Naive B cell (primary cell): ENCODE results near the gene FANCE. TPM values are rescaled to one million over a fixed set of nuclear protein-coding genes. Genes with fewer than 3 reads are reported as not detected.
A peak's percentile ranks its signal among the peaks of the same experiment; 100 is the strongest.
"Not testable (repeated sequence)": the region's sequence is repeated elsewhere in the genome, so short reads cannot be mapped to it uniquely, and the experiment has no call there.

ENCODE experiments used
- ATAC-seq, 2 donors: fragments of 150-1000 bp; cut with Tn5 transposase; 2 replicates each; pipeline ENCODE4 v1.10.0; 2021; ENCODE audit warnings: low read depth in 2 of 2, mild to moderate bottlenecking in 2 of 2, moderate library complexity in 2 of 2
- DNase-seq: peaks from one replicate; pipeline ENCODE4 v3.0.0; 2022
- H3K27ac Mint-ChIP-seq, 6 donors: one replicate each; pipeline ENCODE4 v1.8.0; 2020 to 2022; ENCODE audit warnings: mild to moderate bottlenecking in 6 of 6, mixed read lengths in 6 of 6, moderate library complexity in 5 of 6, inconsistent platforms in 2 of 6
- H3K27me3 Mint-ChIP-seq, 3 donors: one replicate each; pipeline ENCODE4 v1.8.0; 2021 to 2022; ENCODE audit warnings: mixed read lengths in 3 of 3, mild to moderate bottlenecking in 1 of 3
- H3K36me3 Mint-ChIP-seq, 2 donors: one replicate each; pipeline ENCODE4 v1.8.0; 2020 to 2022; ENCODE audit warnings: mixed read lengths in 2 of 2, inconsistent platforms in 1 of 2, mild to moderate bottlenecking in 1 of 2
- H3K4me1 Mint-ChIP-seq, 3 donors: one replicate each; pipeline ENCODE4 v1.8.0; 2020 to 2022; ENCODE audit warnings: mixed read lengths in 3 of 3, inconsistent platforms in 1 of 3, mild to moderate bottlenecking in 1 of 3, moderate library complexity in 1 of 3
- H3K4me3 Mint-ChIP-seq, 8 donors: one replicate each; pipeline ENCODE4 v1.8.0; 2020 to 2022; ENCODE audit warnings: mild to moderate bottlenecking in 8 of 8, mixed read lengths in 8 of 8, moderate library complexity in 8 of 8, inconsistent platforms in 2 of 8
- H3K9me3 Mint-ChIP-seq, 7 donors: one replicate each; pipeline ENCODE4 v1.8.0; 2020 to 2022; ENCODE audit warnings: mixed read lengths in 7 of 7, mild to moderate bottlenecking in 5 of 7, inconsistent platforms in 2 of 7, moderate library complexity in 1 of 7
- polyA plus RNA-seq, 6 donors: library from polyadenylated mRNA; unstranded; fragments of 300-500 nt; fragmentation: Illumina TruSeq; gene quantifications; one replicate each; pipeline ENCODE4 v1.2.3, GENCODE V29; 2021; ENCODE audit warnings: low read depth in 6 of 6

The FANCE gene
- polyA plus RNA-seq, 6 donors from 2014 or later, result 2.8 to 9.7 (median 6.2) TPM

DNA sequence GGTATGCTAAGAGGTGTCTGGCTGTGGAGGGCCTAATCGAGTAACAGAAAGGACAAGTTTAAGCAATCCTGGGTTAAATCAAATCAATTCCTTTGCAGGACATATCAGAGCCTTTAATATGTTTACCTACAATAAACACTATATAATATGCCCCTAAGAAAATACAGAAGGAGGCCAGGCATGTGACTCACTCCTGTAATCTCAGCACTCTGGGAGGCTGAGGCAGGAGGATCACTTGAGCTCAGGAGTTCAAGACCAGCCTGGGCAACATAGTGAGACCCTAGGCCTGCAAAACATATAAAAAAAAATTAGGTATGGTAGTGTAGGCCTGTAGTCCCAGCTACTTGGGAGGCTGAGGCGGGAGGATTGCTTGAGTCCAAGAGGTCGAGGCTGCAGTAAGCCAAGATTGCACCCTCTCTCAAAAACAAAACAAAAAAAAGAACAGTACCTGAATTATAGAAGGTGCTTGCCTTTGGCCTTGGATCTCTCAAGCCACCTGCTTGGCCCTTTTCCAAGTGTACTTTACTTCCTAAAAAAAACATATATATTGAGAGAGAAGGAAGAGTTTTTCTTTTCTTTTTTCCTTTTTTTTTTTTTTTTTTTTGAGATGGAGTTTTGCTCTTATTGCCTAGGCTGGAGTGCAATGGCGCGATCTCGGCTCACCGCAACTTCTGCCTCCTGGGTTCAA is 13.6 kb upstream of the FANCE start:
- H3K27me3 Mint-ChIP-seq, ATAC-seq, H3K9me3 Mint-ChIP-seq, H3K4me3 Mint-ChIP-seq, H3K4me1 Mint-ChIP-seq, H3K36me3 Mint-ChIP-seq, DNase-seq: not testable (repeated sequence)
- H3K27ac Mint-ChIP-seq, result peak overlapping the region in 1 of 6 donors; percentile 10

DNA sequence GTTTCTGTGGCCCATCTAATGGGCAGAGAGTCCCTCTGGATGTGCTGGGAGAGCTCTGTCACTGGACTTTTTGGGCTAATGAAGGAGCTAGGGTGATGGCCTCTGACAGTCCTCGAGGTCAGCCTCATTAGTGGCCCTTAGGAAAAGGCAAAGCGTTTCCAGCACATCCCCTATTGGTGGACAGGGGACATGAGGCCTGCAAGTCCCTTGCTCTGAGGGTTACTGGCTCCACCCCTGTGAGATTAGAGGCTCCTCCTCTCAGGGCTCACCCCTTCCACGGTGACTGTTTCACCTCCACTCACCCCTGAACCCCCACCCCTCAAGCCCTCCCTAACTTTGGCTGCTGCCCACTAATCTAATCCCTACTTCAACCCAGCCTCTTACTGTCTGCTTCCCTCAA is 12.8 kb upstream of the FANCE start:
- no peak overlapping the region for H3K4me3 Mint-ChIP-seq
- H3K27ac Mint-ChIP-seq, result peak overlapping the region in 1 of 6 donors; percentile 9
- no peaks in the 10 kb centered on the region for H3K36me3 Mint-ChIP-seq
- ATAC-seq (no peak), DNase-seq (no peak)
- H3K27me3 Mint-ChIP-seq, result no peaks in the 10 kb centered on the region
- H3K4me1 Mint-ChIP-seq, result no peaks in the 10 kb centered on the region
- no peaks in the 10 kb centered on the region for H3K9me3 Mint-ChIP-seq

DNA sequence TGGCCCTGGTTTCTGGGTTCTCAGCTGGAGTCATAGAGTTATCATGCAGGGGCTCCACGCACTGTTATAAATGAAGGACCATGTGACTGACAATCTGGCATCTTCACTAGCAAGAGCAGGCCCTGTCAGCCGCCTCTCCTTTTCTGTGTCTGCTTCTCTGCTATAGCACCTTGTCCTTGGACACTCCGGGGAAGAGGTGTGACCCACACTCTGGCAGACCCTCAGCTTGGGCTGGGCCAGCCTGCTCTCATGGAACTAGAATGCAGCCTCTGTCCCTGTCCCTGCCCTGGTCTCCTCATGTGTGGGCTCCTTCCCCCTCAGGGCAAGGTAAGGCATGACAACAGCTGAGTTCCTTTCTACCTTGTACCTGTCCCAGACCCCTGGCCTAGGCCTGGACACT is 10.9 kb upstream of the FANCE start:
- H3K27me3 Mint-ChIP-seq, result no peaks in the 10 kb centered on the region
- H3K9me3 Mint-ChIP-seq, result no peaks in the 10 kb centered on the region
- no peak overlapping the region for H3K27ac Mint-ChIP-seq
- H3K4me1 Mint-ChIP-seq, result no peaks in the 10 kb centered on the region
- DNase-seq, result no peak
- H3K4me3 Mint-ChIP-seq, result no peak overlapping the region
- H3K36me3 Mint-ChIP-seq, result no peaks in the 10 kb centered on the region
- ATAC-seq, result no peak

DNA sequence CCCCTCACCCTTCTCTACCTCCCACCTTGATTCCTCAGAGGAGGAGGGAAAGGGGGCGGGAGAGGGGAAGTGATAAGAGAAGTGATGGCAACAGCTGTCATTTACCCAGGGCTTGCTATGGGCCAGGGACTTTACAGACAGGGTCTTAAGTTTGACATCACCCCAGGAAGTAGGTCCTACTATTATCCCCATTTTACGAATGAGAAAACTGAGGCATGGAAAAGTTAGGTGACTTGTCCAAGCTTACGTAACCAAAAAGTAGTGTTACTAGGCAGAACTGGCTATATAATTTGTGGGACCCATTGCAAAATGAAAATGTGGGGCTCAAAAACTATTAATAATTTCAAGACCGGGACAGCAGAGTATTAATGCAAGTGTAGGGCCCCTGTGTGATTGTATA is 10.5 kb upstream of the FANCE start:
- ATAC-seq (no peak), DNase-seq (no peak)
- no peaks in the 10 kb centered on the region for H3K27me3 Mint-ChIP-seq
- H3K4me3 Mint-ChIP-seq, result no peak overlapping the region
- H3K27ac Mint-ChIP-seq, result peak overlapping the region in 1 of 6 donors; percentile 32
- H3K36me3 Mint-ChIP-seq, result no peaks in the 10 kb centered on the region
- H3K9me3 Mint-ChIP-seq, result no peaks in the 10 kb centered on the region
- no peaks in the 10 kb centered on the region for H3K4me1 Mint-ChIP-seq

GRCh38 chr6:35442693-35443092 is 9.4 kb upstream of the FANCE start:
- Mint-ChIP-seq H3K4me1 (no peaks in the 10 kb centered on the region), H3K9me3 (no peaks in the 10 kb centered on the region), H3K36me3 (no peaks in the 10 kb centered on the region), H3K27ac (no peak overlapping the region), H3K4me3 (no peak overlapping the region), H3K27me3 (no peaks in the 10 kb centered on the region)
- DNase-seq, result no peak
- ATAC-seq, result no peak

DNA sequence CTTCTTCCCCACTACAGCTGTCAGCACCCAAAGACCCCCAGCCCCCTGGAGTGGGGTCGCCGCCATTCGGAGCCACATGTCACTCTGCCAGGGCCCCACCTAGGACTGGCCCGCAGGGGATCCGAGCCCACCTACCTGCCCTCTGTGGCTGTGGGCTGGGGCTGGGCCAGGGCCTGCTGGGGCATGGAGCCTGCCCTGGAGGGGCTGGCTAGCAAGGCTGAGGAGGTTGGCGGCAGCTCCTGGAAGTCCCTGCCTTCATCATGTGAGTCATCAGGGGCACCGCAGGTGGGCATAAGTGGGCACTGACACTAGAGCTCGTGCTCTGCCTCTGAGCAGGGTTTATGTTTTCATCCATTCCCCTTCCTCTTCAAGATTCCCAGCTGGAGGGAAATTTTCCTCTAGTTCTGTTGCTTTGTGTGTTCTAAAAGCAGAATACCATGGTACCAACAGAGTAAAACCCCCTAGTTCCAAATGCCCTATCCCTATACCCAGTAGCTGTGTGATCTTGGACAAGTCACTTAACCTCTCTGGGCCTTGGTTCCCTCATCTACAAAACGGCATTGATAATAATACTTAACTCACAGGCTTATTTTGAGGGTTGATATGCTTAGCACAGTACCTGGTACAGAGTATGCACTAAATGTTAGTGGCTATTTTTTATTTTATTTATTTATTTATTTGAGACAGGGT is 8.7 kb upstream of the FANCE start:
- Mint-ChIP-seq H3K9me3 (no peaks in the 10 kb centered on the region), H3K27me3 (no peaks in the 10 kb centered on the region), H3K4me3 (no peak overlapping the region), H3K36me3 (no peaks in the 10 kb centered on the region), H3K4me1 (no peaks in the 10 kb centered on the region), H3K27ac (no peak overlapping the region)
- ATAC-seq (no peak), DNase-seq (no peak)

DNA sequence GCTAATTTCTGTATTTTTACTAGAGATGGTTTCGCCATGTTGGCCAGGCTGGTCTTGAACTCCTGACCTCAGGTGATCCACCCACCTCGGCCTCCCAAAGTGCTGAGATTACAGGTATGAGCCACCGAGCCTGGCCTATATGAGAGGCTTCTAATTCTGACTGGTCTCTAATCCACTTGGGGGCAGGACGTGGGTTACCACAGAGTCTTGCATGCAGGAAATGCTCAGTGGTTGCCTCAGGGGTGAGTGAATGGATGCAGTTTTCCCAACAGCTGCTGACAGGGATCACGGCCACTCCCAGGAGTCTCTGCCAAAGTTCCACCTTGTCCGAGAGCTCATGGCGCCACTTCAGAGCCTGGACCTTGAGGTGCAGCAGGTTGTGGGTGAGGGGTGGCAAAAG is 6.4 kb upstream of the FANCE start:
- no peaks in the 10 kb centered on the region for H3K36me3 Mint-ChIP-seq
- no peaks in the 10 kb centered on the region for H3K27me3 Mint-ChIP-seq
- DNase-seq (no peak), ATAC-seq (no peak)
- H3K27ac Mint-ChIP-seq, result no peak overlapping the region
- H3K4me3 Mint-ChIP-seq, result no peak overlapping the region
- peaks cover 4 to 8% (median 8%) of the 10 kb centered on the region in 3 donors for H3K4me1 Mint-ChIP-seq
- no peaks in the 10 kb centered on the region for H3K9me3 Mint-ChIP-seq

DNA sequence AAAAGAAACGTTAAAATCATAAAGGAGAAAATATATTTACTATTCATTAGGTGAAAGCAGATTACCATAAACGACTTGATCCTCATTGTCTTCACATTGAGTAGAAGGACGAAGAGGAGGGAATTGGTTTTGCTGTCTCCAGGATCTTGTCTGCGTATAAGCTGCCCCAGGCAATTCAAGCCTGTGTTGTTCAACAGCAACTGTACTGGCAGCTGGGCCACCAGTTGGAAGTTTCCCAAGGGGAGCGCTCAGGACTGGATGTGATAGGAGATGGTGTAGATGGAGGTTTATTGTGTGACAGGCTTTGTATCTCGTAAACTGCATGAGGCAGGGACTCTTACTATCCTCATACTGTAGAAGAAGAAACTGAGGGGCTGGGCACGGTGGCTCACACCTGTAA is 3.9 kb upstream of the FANCE start:
- Mint-ChIP-seq H3K9me3 (no peaks in the 10 kb centered on the region), H3K4me3 (peak overlapping the region in 1 of 8 donors; percentile 52), H3K27ac (peak overlapping the region in 1 of 6 donors; percentile 24), H3K27me3 (no peaks in the 10 kb centered on the region), H3K4me1 (peaks cover 11 to 29% (median 23%) of the 10 kb centered on the region in 3 donors), H3K36me3 (no peaks in the 10 kb centered on the region)
- no peak for ATAC-seq
- no peak for DNase-seq

DNA sequence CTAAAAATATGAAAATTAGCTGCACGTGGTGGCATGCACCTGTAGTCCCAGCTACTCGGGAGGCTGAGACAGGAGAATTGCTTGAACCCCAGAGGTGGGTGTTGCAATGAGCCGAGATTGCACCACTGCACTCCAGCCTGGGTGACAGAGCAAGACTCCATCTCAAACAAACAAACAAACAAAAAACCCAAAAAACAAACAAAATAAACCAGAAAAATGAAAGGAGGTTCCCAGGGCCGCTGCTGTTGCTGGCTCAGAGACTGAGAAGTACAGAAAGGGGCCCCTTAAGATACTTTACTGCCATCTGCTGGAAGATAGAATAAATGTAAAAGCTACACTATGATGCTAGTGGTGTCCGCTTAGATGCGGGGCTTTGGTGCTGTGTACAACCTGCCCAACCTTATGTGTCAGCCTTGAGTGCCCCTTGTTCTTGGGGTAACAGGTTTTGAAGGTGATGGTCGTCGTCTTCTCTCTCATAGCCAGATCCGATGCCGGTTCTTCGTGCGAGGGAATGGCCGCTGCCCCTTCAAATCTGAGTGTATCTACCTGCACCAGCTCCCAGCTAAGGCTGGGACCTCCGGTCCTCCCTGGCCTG is 2.8 kb upstream of the FANCE start:
- Mint-ChIP-seq H3K36me3 (no peaks in the 10 kb centered on the region), H3K27ac (no peak overlapping the region)

DNA sequence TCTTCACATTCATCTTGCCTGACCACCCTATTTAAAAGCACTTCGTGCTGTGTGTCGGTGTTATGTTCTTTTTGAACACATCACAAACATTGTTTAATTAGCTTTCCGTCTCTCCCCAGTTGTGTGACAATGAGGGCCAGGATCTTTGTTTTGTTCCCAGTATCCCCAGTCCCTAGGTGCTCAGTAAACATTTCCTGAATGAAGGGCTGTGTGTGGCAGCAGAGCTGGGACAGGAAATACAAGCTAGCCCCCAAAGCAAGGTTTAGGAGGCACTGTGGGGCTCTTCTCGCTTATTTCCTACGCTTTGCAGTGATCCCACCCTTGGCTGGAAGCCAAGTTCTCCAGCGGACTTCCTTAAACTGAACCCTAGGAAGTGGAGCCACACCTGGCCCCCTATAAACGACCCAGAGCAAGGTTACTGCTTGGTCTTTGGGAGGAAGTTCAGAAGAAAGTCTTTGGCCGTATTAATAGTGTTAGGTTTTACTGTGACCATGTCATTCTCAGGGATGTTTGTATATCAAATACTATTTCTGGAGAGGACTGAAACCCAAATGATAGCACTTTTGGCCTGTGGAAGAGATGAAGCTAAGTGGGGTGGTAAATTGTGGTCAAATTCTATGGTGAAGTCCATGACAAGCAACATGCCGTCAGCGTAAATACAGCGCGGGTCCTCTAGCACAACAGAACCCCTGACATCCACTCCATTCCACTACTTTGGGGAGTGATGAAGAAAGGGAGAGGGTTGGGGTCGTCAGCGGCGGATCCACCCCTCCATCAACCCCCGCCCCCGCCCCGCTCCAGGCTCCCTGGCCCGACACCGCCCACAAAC is 570 bp upstream of the FANCE start:
- DNase-seq (no peak), ATAC-seq (peak; percentile 3 to 5)
- Mint-ChIP-seq H3K4me3 (peak overlapping the region; percentile 77 to 95 (median 91)), H3K36me3 (peaks cover 0 to 9% of the 10 kb centered on the region in 2 donors), H3K27ac (peak overlapping the region in 5 of 6 donors; percentile 12 to 97 (median 74)), H3K27me3 (no peaks in the 10 kb centered on the region), H3K4me1 (peaks cover 15 to 39% (median 25%) of the 10 kb centered on the region in 3 donors), H3K9me3 (no peaks in the 10 kb centered on the region)

More for the DNA sequence above, 2.8 kb upstream of the FANCE start:
- no peaks in the 10 kb centered on the region for H3K27me3 Mint-ChIP-seq
- H3K4me3 Mint-ChIP-seq, result peak overlapping the region in 2 of 8 donors; percentile 30 to 72
- peaks cover 11 to 35% (median 25%) of the 10 kb centered on the region in 3 donors for H3K4me1 Mint-ChIP-seq
- DNase-seq (peak; percentile 71), ATAC-seq (peak; percentile 66 to 67)
- no peaks in the 10 kb centered on the region for H3K9me3 Mint-ChIP-seq

DNA sequence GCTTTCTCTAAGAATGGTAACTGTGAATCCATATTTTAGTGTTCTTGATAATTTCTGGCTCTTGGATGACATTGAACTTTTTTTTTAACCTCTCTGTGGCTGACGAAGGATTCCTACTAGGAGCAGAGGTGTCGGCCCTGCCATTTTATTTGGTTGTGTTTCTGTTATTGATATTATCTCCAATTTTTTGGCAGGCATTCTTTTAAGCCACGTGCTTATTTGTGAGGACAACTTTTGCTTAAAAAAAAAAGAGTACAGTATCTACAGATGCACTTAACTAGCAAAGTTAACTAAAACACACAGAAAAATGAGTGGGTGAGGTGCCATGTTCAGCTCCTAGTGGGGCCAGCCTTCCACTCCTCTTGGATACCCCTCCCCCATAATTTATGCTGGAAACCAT is 1.1 kb downstream of the FANCE start:
- DNase-seq, result no peak
- Mint-ChIP-seq H3K27ac (no peak overlapping the region), H3K36me3 (peaks cover 0 to 16% of the 10 kb centered on the region in 2 donors), H3K9me3 (no peaks in the 10 kb centered on the region), H3K4me3 (peak overlapping the region; percentile 76 to 91 (median 84)), H3K4me1 (peaks cover 18 to 39% (median 25%) of the 10 kb centered on the region in 3 donors), H3K27me3 (no peaks in the 10 kb centered on the region)
- no peak for ATAC-seq

GRCh38 chr6:35454391-35455110 is 2.4 kb downstream of the FANCE start:
- DNase-seq (no peak), ATAC-seq (no peak)
- Mint-ChIP-seq H3K36me3 (peaks cover 6 to 23% of the 10 kb centered on the region in 2 donors), H3K4me3 (peak overlapping the region in 6 of 8 donors; percentile 3 to 91 (median 44)), H3K4me1 (peaks cover 20 to 33% (median 21%) of the 10 kb centered on the region in 3 donors), H3K9me3 (no peaks in the 10 kb centered on the region), H3K27me3 (no peaks in the 10 kb centered on the region), H3K27ac (no peak overlapping the region)

DNA sequence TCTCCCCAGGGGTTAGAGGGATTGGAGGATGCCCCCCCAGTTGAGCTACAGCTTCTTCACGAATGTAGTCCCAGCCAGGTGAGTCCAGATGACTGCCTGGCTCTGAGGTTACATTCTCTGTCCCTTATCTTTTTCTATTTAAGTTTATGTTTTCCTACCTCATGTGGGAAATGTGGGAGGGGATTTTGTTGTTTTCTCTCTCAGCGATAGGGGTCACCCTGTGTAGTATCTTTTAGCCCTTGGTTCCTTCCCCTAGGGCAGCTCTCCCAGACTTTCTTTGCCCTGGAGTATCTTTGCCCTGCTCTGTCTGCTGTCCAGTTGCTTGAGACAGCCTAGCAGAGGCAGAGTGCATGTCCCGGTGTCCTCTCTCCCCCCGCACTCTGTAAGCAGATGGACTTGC is 5.8 kb downstream of the FANCE start:
- Mint-ChIP-seq H3K9me3 (no peaks in the 10 kb centered on the region), H3K4me1 (peaks cover 5 to 14% (median 12%) of the 10 kb centered on the region in 3 donors), H3K27me3 (no peaks in the 10 kb centered on the region), H3K36me3 (peaks cover 8 to 34% of the 10 kb centered on the region in 2 donors), H3K4me3 (peak overlapping the region in 1 of 8 donors; percentile 21), H3K27ac (peak overlapping the region in 3 of 6 donors; percentile 38 to 69 (median 42))
- ATAC-seq (no peak), DNase-seq (no peak)
